Stimulated activated CD4-positive, alpha-beta T cell treated with anti-CD3 and anti-CD28 coated beads, TNF-alpha, amount 100 ng/mL, for 24 hours (primary cell): ENCODE measurements around the gene RALGAPA2.
"Not testable (repeated sequence)": the region's sequence is repeated elsewhere in the genome, so short reads cannot be mapped to it uniquely, and the experiment has no call there.

ENCODE experiments used
- DNase-seq, 3 experiments: peaks; one replicate each; pipeline ENCODE4 v3.0.0-alpha.2; 2020; ENCODE audit warnings: low read depth in 3 of 3

Gene RALGAPA2

GRCh38 chr20:20369250-20370093, 343.0 kb downstream of the RALGAPA2 start:
- peak in 1 of 3 experiments; percentile 26 for DNase-seq

GRCh38 chr20:20368418-20369249, 343.8 kb downstream of the RALGAPA2 start:
- peak in 1 of 3 experiments; percentile 17 for DNase-seq

GRCh38 chr20:20367575-20368417, 344.6 kb downstream of the RALGAPA2 start, which contains the start of gene INSM1:
TSS of gene INSM1 (plus strand) at chr20:20368104. CDS start at chr20:20368268, 164 bp downstream.
- DNase-seq, result peak in 1 of 3 experiments; percentile 55

GRCh38 chr20:20366876-20367574, 345.4 kb downstream of the RALGAPA2 start:
- no peak for DNase-seq

- no peak for DNase-seq
Measured at GRCh38 chr20:20366551-20366875, 345.9 kb downstream of the RALGAPA2 start.

GRCh38 chr20:20365480-20366161, 346.8 kb downstream of the RALGAPA2 start:
- DNase-seq, result peak in 1 of 3 experiments; percentile 31

GRCh38 chr20:20364593-20365479, 347.6 kb downstream of the RALGAPA2 start:
- DNase-seq, result no peak

- DNase-seq, result peak in 1 of 3 experiments; percentile 17
Measured at GRCh38 chr20:20363799-20364592, 348.4 kb downstream of the RALGAPA2 start.

- DNase-seq, result no peak
Measured at GRCh38 chr20:20363434-20363798, 349.0 kb downstream of the RALGAPA2 start.

GRCh38 chr20:20362774-20363433, 349.5 kb downstream of the RALGAPA2 start:
- no peak for DNase-seq

- DNase-seq, result peak in 2 of 3 experiments; percentile 15 to 33
Measured at GRCh38 chr20:20360464-20360863, 352.0 kb downstream of the RALGAPA2 start.

- DNase-seq, result no peak
Measured at GRCh38 chr20:20359628-20360027, 352.8 kb downstream of the RALGAPA2 start.

GRCh38 chr20:20358801-20359200, 353.6 kb downstream of the RALGAPA2 start:
- DNase-seq, result no peak

- not testable (repeated sequence) for DNase-seq
Measured at GRCh38 chr20:20355503-20355902, 356.9 kb downstream of the RALGAPA2 start.

GRCh38 chr20:20353576-20353975, 358.9 kb downstream of the RALGAPA2 start:
- DNase-seq, result no peak

- no peak for DNase-seq
Measured at GRCh38 chr20:20344476-20344875, 368.0 kb downstream of the RALGAPA2 start.

GRCh38 chr20:20343932-20344331, 368.5 kb downstream of the RALGAPA2 start:
- DNase-seq, result no peak
